H9 (cell line): Measurements from ENCODE around the gene DHODH. TPM values are rescaled to one million over a fixed set of nuclear protein-coding genes. Genes with fewer than 3 reads are reported as not detected.

ENCODE experiments used
- DNase-seq: peaks from one replicate; pipeline ENCODE4 v3.0.0-alpha.2; 2017
- H2AFZ ChIP-seq: one replicate; pipeline ENCODE4 v1.6.1; 2013; ENCODE audit warnings: mild to moderate bottlenecking, low read length, control low read depth, moderate library complexity
- H2AK5ac ChIP-seq: 2 replicates; pipeline ENCODE4 v1.6.1; 2013; ENCODE audit warnings: low read length, control low read depth, mixed read lengths; ENCODE audit not compliant: insufficient read length
- H2BK120ac ChIP-seq: one replicate; pipeline ENCODE4 v1.6.1; 2013; ENCODE audit warnings: low read depth, mild to moderate bottlenecking, low read length, control low read depth, inconsistent platforms; ENCODE audit not compliant: poor library complexity, severe bottlenecking
- H2BK12ac ChIP-seq: 2 replicates; pipeline ENCODE4 v1.6.1; 2013; ENCODE audit warnings: low read length, control low read depth, mixed read lengths, low read depth; ENCODE audit not compliant: insufficient read length
- H2BK15ac ChIP-seq: 2 replicates; pipeline ENCODE4 v1.6.1; 2013; ENCODE audit warnings: low read depth, low read length, control low read depth
- H2BK20ac ChIP-seq: one replicate; pipeline ENCODE4 v1.6.1; 2013; ENCODE audit warnings: low read depth, mild to moderate bottlenecking, low read length, control low read depth, inconsistent platforms; ENCODE audit not compliant: poor library complexity, severe bottlenecking
- H2BK5ac ChIP-seq: 2 replicates; pipeline ENCODE4 v1.6.1; 2013; ENCODE audit warnings: low read length, control low read depth, mixed read lengths; ENCODE audit not compliant: insufficient read length
- H3K14ac ChIP-seq: 2 replicates; pipeline ENCODE4 v1.6.1; 2013; ENCODE audit warnings: low read length, control low read depth; ENCODE audit not compliant: insufficient read depth
- H3K18ac ChIP-seq: 2 replicates; pipeline ENCODE4 v1.6.1; 2013; ENCODE audit warnings: low read depth, mild to moderate bottlenecking, mixed read lengths, low read length, control low read depth; ENCODE audit not compliant: insufficient read length
- H3K23ac ChIP-seq: 2 replicates; pipeline ENCODE4 v1.6.1; 2013; ENCODE audit warnings: low read length, control low read depth, mixed read lengths, low read depth; ENCODE audit not compliant: insufficient read length
- H3K23me2 ChIP-seq: 2 replicates; pipeline ENCODE4 v1.6.1; 2013; ENCODE audit warnings: low read depth, mild to moderate bottlenecking, mixed read lengths, low read length, control low read depth; ENCODE audit not compliant: insufficient read length, poor library complexity, severe bottlenecking
- H3K27ac ChIP-seq: 2 replicates; pipeline ENCODE4 v1.5.1; 2013; ENCODE audit warnings: low read length, control low read depth, mixed read lengths, low read depth; ENCODE audit not compliant: insufficient read length
- H3K27me3 ChIP-seq: 2 replicates; pipeline ENCODE4 v1.6.1; 2013; ENCODE audit warnings: low read length, control low read depth, inconsistent platforms; ENCODE audit not compliant: insufficient read depth
- H3K4ac ChIP-seq: 2 replicates; pipeline ENCODE4 v1.6.1; 2013; ENCODE audit warnings: low read depth, mild to moderate bottlenecking, control low read depth, inconsistent platforms, low read length, moderate library complexity
- H3K4me1 ChIP-seq: 2 replicates; pipeline ENCODE4 v1.6.1; 2013; ENCODE audit warnings: low read length, control low read depth, inconsistent platforms; ENCODE audit not compliant: insufficient read depth
- H3K4me2 ChIP-seq: 2 replicates; pipeline ENCODE4 v1.6.1; 2013; ENCODE audit warnings: low read length, control low read depth, mixed read lengths; ENCODE audit not compliant: insufficient read length, insufficient read depth
- H3K56ac ChIP-seq: 2 replicates; pipeline ENCODE4 v1.6.1; 2013; ENCODE audit warnings: low read depth, mild to moderate bottlenecking, mixed read lengths, low read length, control low read depth; ENCODE audit not compliant: insufficient read length
- H3K79me1 ChIP-seq: 2 replicates; pipeline ENCODE4 v1.6.1; 2013; ENCODE audit warnings: low read depth, mild to moderate bottlenecking, moderate library complexity, low read length, control low read depth, inconsistent platforms; ENCODE audit not compliant: insufficient read depth, poor library complexity, severe bottlenecking
- H3K79me2 ChIP-seq: 2 replicates; pipeline ENCODE4 v1.6.1; 2013; ENCODE audit warnings: low read length, control low read depth, inconsistent platforms; ENCODE audit not compliant: insufficient read depth
- H3K9ac ChIP-seq: 2 replicates; pipeline ENCODE4 v1.6.1; 2013; ENCODE audit warnings: low read length, control low read depth, mixed read lengths; ENCODE audit not compliant: insufficient read length; ENCODE audit errors: extremely low read depth
- H3K9me3 ChIP-seq: one replicate; pipeline ENCODE4 v1.6.1; 2013; ENCODE audit warnings: low read depth, low read length, inconsistent platforms; ENCODE audit not compliant: control insufficient read depth
- H3T11ph ChIP-seq: one replicate; pipeline ENCODE4 v1.6.1; 2013; ENCODE audit warnings: mild to moderate bottlenecking, low read length, control low read depth, inconsistent platforms
- H4K20me1 ChIP-seq: one replicate; pipeline ENCODE4 v1.6.1; 2013; ENCODE audit not compliant: control insufficient read depth, insufficient read length, insufficient read depth
- H4K5ac ChIP-seq: 2 replicates; pipeline ENCODE4 v1.6.1; 2013; ENCODE audit warnings: low read depth, mild to moderate bottlenecking, mixed read lengths, low read length, control low read depth; ENCODE audit not compliant: insufficient read length
- H4K8ac ChIP-seq: replicated peaks from 2 replicates; pipeline ENCODE4 v1.6.1; 2013; ENCODE audit warnings: low read length, control low read depth, mixed read lengths, low read depth; ENCODE audit not compliant: insufficient read length
- H4K91ac ChIP-seq: 2 replicates; pipeline ENCODE4 v1.6.1; 2013; ENCODE audit warnings: low read depth, mild to moderate bottlenecking, moderate library complexity, mixed read lengths, low read length, control low read depth; ENCODE audit not compliant: insufficient read length
- H3K27ac Mint-ChIP-seq, 3 experiments: 2 replicates in 2 of 3; 3 replicates in 1 of 3; pipeline ENCODE4 v1.8.0; 2020 to 2021; ENCODE audit warnings: mixed read lengths in 3 of 3, mild to moderate bottlenecking in 1 of 3, moderate library complexity in 1 of 3
- H3K27me3 Mint-ChIP-seq: 2 replicates; pipeline ENCODE4 v1.8.0; 2021; ENCODE audit warnings: low read depth, mild to moderate bottlenecking, moderate library complexity, mixed read lengths
- H3K36me3 Mint-ChIP-seq, 3 experiments: 2 replicates in 2 of 3; 3 replicates in 1 of 3; pipeline ENCODE4 v1.8.0; 2020 to 2021; ENCODE audit warnings: low read depth in 3 of 3, mixed read lengths in 3 of 3; ENCODE audit not compliant: insufficient read depth in 1 of 3
- H3K4me1 Mint-ChIP-seq, 2 experiments: 2 replicates each; pipeline ENCODE4 v1.8.0; 2020; ENCODE audit warnings: mixed read lengths in 2 of 2
- H3K4me3 Mint-ChIP-seq, 2 experiments: 2 replicates in 1 of 2; 3 replicates in 1 of 2; pipeline ENCODE4 v1.8.0; 2020 to 2021; ENCODE audit warnings: mild to moderate bottlenecking in 2 of 2, mixed read lengths in 2 of 2, moderate library complexity in 1 of 2
- H3K9me3 Mint-ChIP-seq, 2 experiments: 2 replicates in 1 of 2; 3 replicates in 1 of 2; pipeline ENCODE4 v1.8.0; 2020; ENCODE audit warnings: mild to moderate bottlenecking in 2 of 2, mixed read lengths in 2 of 2, moderate library complexity in 1 of 2
- CTCF ChIP-seq: fragments of 200-600 bp; sonication (generic); conservative IDR thresholded peaks from 3 replicates; pipeline ENCODE4 v1.8.0; 2021; ENCODE audit warnings: antibody characterized with exemption, mild to moderate bottlenecking
- WGBS: extraction: QIAGEN DNeasy Blood & Tissue Kit; methylation state at CpG from one replicate; pipeline ENCODE4 v1.1.7; 2013; ENCODE audit warnings: missing lambda C conversion rate, low lambda C conversion rate, mixed read lengths; ENCODE audit not compliant: insufficient read length; ENCODE audit errors: extremely low coverage; 5-methylcytosine and 5-hydroxymethylcytosine counted together
- total RNA-seq: library from RNA; stranded (reverse); gene quantifications from 2 replicates; pipeline ENCODE4 v1.2.1, GENCODE V29; 2021

The DHODH gene
- total RNA-seq, 1 experiment from 2014 or later, result 16.4 TPM

- Histone ChIP-seq H3K18ac (no peak overlapping the region), H3K4me1 (no peaks in the 10 kb centered on the region), H3T11ph (no peak overlapping the region), H3K4ac (no peak overlapping the region), H2BK120ac (no peak overlapping the region), H2AFZ (no peak overlapping the region), H2BK20ac (no peak overlapping the region), H2BK15ac (no peak overlapping the region), H3K79me2 (no peaks in the 10 kb centered on the region), H3K14ac (no peak overlapping the region), H3K27ac (no peak overlapping the region), H4K91ac (no peak overlapping the region), H3K27me3 (no peaks in the 10 kb centered on the region), H4K5ac (no peak overlapping the region), H2BK12ac (no peak overlapping the region), H3K9me3 (no peaks in the 10 kb centered on the region), H2BK5ac (no peak overlapping the region), H3K56ac (no peak overlapping the region), H3K4me2 (no peak overlapping the region), H3K23me2 (no peaks in the 10 kb centered on the region), H4K8ac (no peak overlapping the region), H3K23ac (no peak overlapping the region), H3K9ac (no peak overlapping the region), H3K79me1 (no peaks in the 10 kb centered on the region), H2AK5ac (no peak overlapping the region), H4K20me1 (no peaks in the 10 kb centered on the region)
- no peak overlapping the region for H3K4me3 Mint-ChIP-seq
- peaks cover 8% of the 10 kb centered on the region; the same call in 1 of the 2 replicates for H3K27me3 Mint-ChIP-seq
- peaks cover 0 to 3% of the 10 kb centered on the region in 2 experiments; a peak in 2 of 5 replicates for H3K9me3 Mint-ChIP-seq
- H3K27ac Mint-ChIP-seq, result no peak overlapping the region
- WGBS, result no CpG with 5 or more reads among the region's 1 CpG
- H3K4me1 Mint-ChIP-seq, result peaks cover 0 to 3% of the 10 kb centered on the region in 2 experiments; a peak in 1 of 4 replicates
- TF ChIP-seq CTCF, result peak; percentile 70
- no peak for DNase-seq
- no peaks in the 10 kb centered on the region for H3K36me3 Mint-ChIP-seq
These were observed 58.2 kb downstream of the DHODH start for GRCh38 chr16:72066747-72067146.
